Body of pancreas (tissue), 4 donors: ENCODE data around the gene S100P.

Experiments
- POLR2A ChIP-seq, 3 donors: fragments of 450-650 bp; IDR thresholded peaks; one replicate each; pipeline ENCODE4 v1.6.1; 2016; ENCODE audit warnings: antibody characterized with exemption in 3 of 3, mild to moderate bottlenecking in 2 of 3
- TF ChIP-seq, protein P1 (sequence below), 7 experiments: fragments of 450-650 bp in 4 of 7; fragments of 200-600 bp in 3 of 7; sonication (generic) in 3 of 7; IDR thresholded peaks; one replicate each; pipeline ENCODE4 v1.5.1; 2016 to 2019; ENCODE audit warnings: antibody characterized with exemption in 7 of 7

DNA sequence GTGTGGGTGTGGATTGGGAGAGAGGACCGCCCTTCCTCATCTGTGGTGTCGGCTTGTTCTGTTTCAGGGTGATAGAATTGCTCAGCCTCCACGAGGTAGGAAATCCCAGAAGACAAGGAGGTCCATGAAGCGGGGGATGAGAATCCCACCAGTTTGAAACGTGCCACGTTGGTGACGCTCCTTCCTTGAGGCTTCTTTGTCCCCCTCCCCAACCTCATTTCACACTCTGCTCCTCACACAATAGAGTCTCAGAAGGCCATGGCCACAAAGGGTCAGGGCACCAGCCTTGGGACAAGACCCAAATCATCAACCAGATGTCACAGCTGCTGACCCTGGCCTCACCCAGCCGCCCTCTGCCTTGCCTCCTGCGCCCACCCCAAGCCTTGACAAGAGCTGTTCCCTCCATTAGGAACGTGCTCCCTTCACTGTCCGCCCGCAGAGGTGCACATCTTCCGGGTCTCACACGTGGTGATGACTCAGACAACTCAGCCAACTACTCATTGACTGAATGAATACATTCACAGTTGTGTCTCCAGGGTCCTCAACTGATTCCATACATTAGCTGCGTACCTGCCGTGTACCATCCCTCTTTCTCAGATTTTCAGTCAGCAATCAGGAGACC is 40.6 kb downstream of the S100P start:
- TF ChIP-seq, protein P1, sequence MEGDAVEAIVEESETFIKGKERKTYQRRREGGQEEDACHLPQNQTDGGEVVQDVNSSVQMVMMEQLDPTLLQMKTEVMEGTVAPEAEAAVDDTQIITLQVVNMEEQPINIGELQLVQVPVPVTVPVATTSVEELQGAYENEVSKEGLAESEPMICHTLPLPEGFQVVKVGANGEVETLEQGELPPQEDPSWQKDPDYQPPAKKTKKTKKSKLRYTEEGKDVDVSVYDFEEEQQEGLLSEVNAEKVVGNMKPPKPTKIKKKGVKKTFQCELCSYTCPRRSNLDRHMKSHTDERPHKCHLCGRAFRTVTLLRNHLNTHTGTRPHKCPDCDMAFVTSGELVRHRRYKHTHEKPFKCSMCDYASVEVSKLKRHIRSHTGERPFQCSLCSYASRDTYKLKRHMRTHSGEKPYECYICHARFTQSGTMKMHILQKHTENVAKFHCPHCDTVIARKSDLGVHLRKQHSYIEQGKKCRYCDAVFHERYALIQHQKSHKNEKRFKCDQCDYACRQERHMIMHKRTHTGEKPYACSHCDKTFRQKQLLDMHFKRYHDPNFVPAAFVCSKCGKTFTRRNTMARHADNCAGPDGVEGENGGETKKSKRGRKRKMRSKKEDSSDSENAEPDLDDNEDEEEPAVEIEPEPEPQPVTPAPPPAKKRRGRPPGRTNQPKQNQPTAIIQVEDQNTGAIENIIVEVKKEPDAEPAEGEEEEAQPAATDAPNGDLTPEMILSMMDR (IDR thresholded peaks at IDR 0.05), result no peak
- TF ChIP-seq POLR2A (IDR thresholded peaks at IDR 0.05), result no peak
